ENCODE measurements around the gene AFF3.

- TF ChIP-seq, protein P1, sequence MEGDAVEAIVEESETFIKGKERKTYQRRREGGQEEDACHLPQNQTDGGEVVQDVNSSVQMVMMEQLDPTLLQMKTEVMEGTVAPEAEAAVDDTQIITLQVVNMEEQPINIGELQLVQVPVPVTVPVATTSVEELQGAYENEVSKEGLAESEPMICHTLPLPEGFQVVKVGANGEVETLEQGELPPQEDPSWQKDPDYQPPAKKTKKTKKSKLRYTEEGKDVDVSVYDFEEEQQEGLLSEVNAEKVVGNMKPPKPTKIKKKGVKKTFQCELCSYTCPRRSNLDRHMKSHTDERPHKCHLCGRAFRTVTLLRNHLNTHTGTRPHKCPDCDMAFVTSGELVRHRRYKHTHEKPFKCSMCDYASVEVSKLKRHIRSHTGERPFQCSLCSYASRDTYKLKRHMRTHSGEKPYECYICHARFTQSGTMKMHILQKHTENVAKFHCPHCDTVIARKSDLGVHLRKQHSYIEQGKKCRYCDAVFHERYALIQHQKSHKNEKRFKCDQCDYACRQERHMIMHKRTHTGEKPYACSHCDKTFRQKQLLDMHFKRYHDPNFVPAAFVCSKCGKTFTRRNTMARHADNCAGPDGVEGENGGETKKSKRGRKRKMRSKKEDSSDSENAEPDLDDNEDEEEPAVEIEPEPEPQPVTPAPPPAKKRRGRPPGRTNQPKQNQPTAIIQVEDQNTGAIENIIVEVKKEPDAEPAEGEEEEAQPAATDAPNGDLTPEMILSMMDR (IDR thresholded peaks at IDR 0.05; ENCODE audit: low read length): no peak
- TF ChIP-seq EZH2 (IDR thresholded peaks at IDR 0.05; ENCODE audit: borderline replicate concordance, low read length): no peak
These were observed 172.0 kb downstream of the AFF3 start for GRCh38 chr2:99970292-99970868.

Data from OCI-LY1 (cell line).